SK-N-SH treated with all-trans-retinoic acid at 6 μM for 48 hours (cell line): Measurements from ENCODE around the gene THSD4.

Experiments
- ATAC-seq: fragments of 200-7000 bp; cut with Tn5 transposase; 3 replicates; pipeline ENCODE4 v1.9.1; 2020; ENCODE audit warnings: mild to moderate bottlenecking, moderate library complexity
- ARNTL ChIP-seq: fragments of 450-650 bp; formaldehyde crosslinking; IDR thresholded peaks from 2 replicates; pipeline ENCODE4 v1.5.0; 2020; ENCODE audit warnings: low read depth, mild to moderate bottlenecking, moderate library complexity, borderline replicate concordance
- CREB5 ChIP-seq: fragments of 250-450 bp; sonication (Bioruptor Pico); IDR thresholded peaks from 2 replicates; pipeline ENCODE4 v1.5.1; 2020; ENCODE audit warnings: low read depth, mild to moderate bottlenecking, moderate library complexity
- CSDC2 ChIP-seq: fragments of 250-450 bp; sonication (Bioruptor Pico); IDR thresholded peaks from 2 replicates; pipeline ENCODE4 v1.5.0; 2020; ENCODE audit warnings: mild to moderate bottlenecking, moderate library complexity
- ESRRG ChIP-seq: fragments of 250-450 bp; sonication (Bioruptor Pico); IDR thresholded peaks from 2 replicates; pipeline ENCODE4 v1.6.1; 2021; ENCODE audit warnings: mild to moderate bottlenecking
- ISL1 ChIP-seq: fragments of 250-450 bp; sonication (Bioruptor Pico); IDR thresholded peaks from 2 replicates; pipeline ENCODE4 v2.1.2; 2022; ENCODE audit warnings: mild to moderate bottlenecking, moderate library complexity
- PATZ1 ChIP-seq: fragments of 250-450 bp; sonication (Bioruptor Pico); IDR thresholded peaks from 2 replicates; pipeline ENCODE4 v1.8.0; 2020; ENCODE audit warnings: mild to moderate bottlenecking, moderate library complexity, borderline replicate concordance
- POU6F1 ChIP-seq: fragments of 250-450 bp; sonication (Bioruptor Pico); IDR thresholded peaks from 2 replicates; pipeline ENCODE4 v1.8.0; 2021; ENCODE audit warnings: low read depth, mild to moderate bottlenecking, moderate library complexity, borderline replicate concordance
- PPARA ChIP-seq: fragments of 250-450 bp; sonication (Bioruptor Pico); IDR thresholded peaks from 2 replicates; pipeline ENCODE4 v1.5.0; 2020; ENCODE audit warnings: mild to moderate bottlenecking, borderline replicate concordance
- SNAI2 ChIP-seq: fragments of 250-450 bp; sonication (Bioruptor Pico); IDR thresholded peaks from 2 replicates; pipeline ENCODE4 v1.5.0; 2020; ENCODE audit warnings: mild to moderate bottlenecking, moderate library complexity
- TCF4 ChIP-seq: fragments of 250-450 bp; sonication (Bioruptor Pico); IDR thresholded peaks from 2 replicates; pipeline ENCODE4 v1.8.0; 2021; ENCODE audit warnings: mild to moderate bottlenecking, moderate library complexity, borderline replicate concordance
- TOX ChIP-seq: fragments of 250-450 bp; sonication (Bioruptor Pico); IDR thresholded peaks from 2 replicates; pipeline ENCODE4 v1.8.0; 2021; ENCODE audit warnings: mild to moderate bottlenecking, moderate library complexity, borderline replicate concordance
- TSHZ2 ChIP-seq: fragments of 250-450 bp; sonication (Bioruptor Pico); IDR thresholded peaks from 2 replicates; pipeline ENCODE4 v1.5.0; 2020; ENCODE audit warnings: mild to moderate bottlenecking, moderate library complexity
- ZC3H10 ChIP-seq: fragments of 250-450 bp; sonication (Bioruptor Pico); IDR thresholded peaks from 2 replicates; pipeline ENCODE4 v1.5.1; 2021; ENCODE audit warnings: mild to moderate bottlenecking, moderate library complexity
- ZNF565 ChIP-seq: fragments of 450-650 bp; formaldehyde crosslinking; conservative IDR thresholded peaks from 2 replicates; pipeline ENCODE4 v1.5.0; 2020; ENCODE audit warnings: low read depth, mild to moderate bottlenecking, moderate library complexity
- ZNF70 ChIP-seq: fragments of 450-650 bp; formaldehyde crosslinking; IDR thresholded peaks from 2 replicates; pipeline ENCODE4 v1.5.0; 2020; ENCODE audit warnings: mild to moderate bottlenecking, moderate library complexity
- ZNF8 ChIP-seq: fragments of 450-650 bp; formaldehyde crosslinking; IDR thresholded peaks from 2 replicates; pipeline ENCODE4 v1.5.0; 2020; ENCODE audit warnings: mild to moderate bottlenecking, moderate library complexity

THSD4 gene

GRCh38 chr15:71447328-71448250 is 332.3 kb downstream of the THSD4 start:
- peak; percentile 79 for ATAC-seq
- no peak for TF ChIP-seq PPARA (CRISPR knock-in tag)
- no peak for TF ChIP-seq ZNF8 (CRISPR knock-in tag)
- TF ChIP-seq POU6F1 (CRISPR knock-in tag), result no peak
- TF ChIP-seq ISL1 (CRISPR knock-in tag), result peak; percentile 48; the same call in 1 of the 2 replicates
- peak; percentile 35; the same call in 1 of the 2 replicates for TF ChIP-seq SNAI2 (CRISPR knock-in tag)
- no peak for TF ChIP-seq CREB5 (CRISPR knock-in tag)
- 0 out of 2 replicates have a peak, but pooled peaks have one; percentile 49 for TF ChIP-seq CSDC2
- no peak for TF ChIP-seq ESRRG (CRISPR knock-in tag)
- TF ChIP-seq TOX (CRISPR knock-in tag), result 0 out of 2 replicates have a peak, but pooled peaks have one; percentile 23
- no peak for TF ChIP-seq PATZ1
- TF ChIP-seq, all 23 proteins: peak for 4

GRCh38 chr15:71448688-71449114 is 333.4 kb downstream of the THSD4 start:
- TF ChIP-seq ZNF8 (CRISPR knock-in tag) (no peak), TSHZ2 (CRISPR knock-in tag) (no peak), CSDC2 (0 out of 2 replicates have a peak, but pooled peaks have one; percentile 84), TCF4 (CRISPR knock-in tag) (no peak), PATZ1 (no peak), POU6F1 (CRISPR knock-in tag) (no peak), TOX (CRISPR knock-in tag) (no peak), ZNF565 (CRISPR knock-in tag) (no peak), ZNF70 (no peak), ARNTL (CRISPR knock-in tag) (no peak), SNAI2 (CRISPR knock-in tag) (0 out of 2 replicates have a peak, but pooled peaks have one; percentile 53), ZC3H10 (CRISPR knock-in tag) (no peak), PPARA (CRISPR knock-in tag) (no peak)
- ATAC-seq, result peak; percentile 72
